Kidney capillary endothelial cell (primary cell): ENCODE data around the gene NET1.
"Not testable (repeated sequence)": the region's sequence is repeated elsewhere in the genome, so short reads cannot be mapped to it uniquely, and the experiment has no call there.

Experiments
- DNase-seq: peaks from one replicate; pipeline ENCODE4 v3.0.0-alpha.2; 2018; ENCODE audit warnings: low spot score

Gene NET1

GRCh38 chr10:5412277-5412941, at the start of gene NET1:
NET1 (plus strand) TSS chr10:5412557; CDS start chr10:5412693, 136 bp downstream.
- DNase-seq = peak; percentile 84

- DNase-seq = no peak
Measured at GRCh38 chr10:5362873-5363272, 49.5 kb upstream of the NET1 start.

GRCh38 chr10:5364374-5364773, 48.0 kb upstream of the NET1 start:
- DNase-seq = no peak

- no peak for DNase-seq
Measured at GRCh38 chr10:5364890-5365338, 47.4 kb upstream of the NET1 start, which contains the start of gene UCN3. UCN3 (plus strand) TSS chr10:5364966; CDS start chr10:5373721, 8,755 bp downstream.

GRCh38 chr10:5365928-5366327, 46.4 kb upstream of the NET1 start:
- DNase-seq = no peak

GRCh38 chr10:5369362-5370158, 42.8 kb upstream of the NET1 start:
- no peak for DNase-seq

GRCh38 chr10:5370493-5371352, 41.6 kb upstream of the NET1 start:
- no peak for DNase-seq

- no peak for DNase-seq
Measured at GRCh38 chr10:5373307-5373706, 39.0 kb upstream of the NET1 start.

DNA sequence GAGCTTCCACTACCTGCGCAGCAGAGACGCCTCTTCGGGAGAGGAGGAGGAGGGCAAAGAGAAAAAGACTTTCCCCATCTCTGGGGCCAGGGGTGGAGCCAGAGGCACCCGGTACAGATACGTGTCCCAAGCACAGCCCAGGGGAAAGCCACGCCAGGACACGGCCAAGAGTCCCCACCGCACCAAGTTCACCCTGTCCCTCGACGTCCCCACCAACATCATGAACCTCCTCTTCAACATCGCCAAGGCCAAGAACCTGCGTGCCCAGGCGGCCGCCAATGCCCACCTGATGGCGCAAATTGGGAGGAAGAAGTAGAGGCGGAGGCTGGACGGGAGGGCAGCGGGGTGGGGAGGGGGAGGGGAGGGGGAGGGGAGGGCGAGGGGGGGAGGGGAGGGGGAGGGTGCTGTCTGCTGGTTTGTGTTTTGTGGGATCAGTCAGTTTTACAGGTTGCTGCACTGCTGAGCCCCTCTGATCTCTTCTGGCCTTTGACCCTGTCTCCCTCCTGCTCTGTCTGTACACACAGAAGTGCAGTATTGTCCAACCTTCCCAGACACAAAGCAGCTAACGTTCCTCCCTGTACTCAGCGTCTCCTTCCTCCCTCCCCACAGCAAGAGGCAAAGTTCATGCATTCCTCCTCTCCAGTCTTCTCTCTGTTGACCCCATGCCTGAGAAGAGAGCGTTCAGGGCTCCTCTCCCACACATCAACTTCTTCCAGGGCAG, 38.3 kb upstream of the NET1 start:
- no peak for DNase-seq

- no peak for DNase-seq
Measured at GRCh38 chr10:5376450-5376849, 35.9 kb upstream of the NET1 start.

DNA sequence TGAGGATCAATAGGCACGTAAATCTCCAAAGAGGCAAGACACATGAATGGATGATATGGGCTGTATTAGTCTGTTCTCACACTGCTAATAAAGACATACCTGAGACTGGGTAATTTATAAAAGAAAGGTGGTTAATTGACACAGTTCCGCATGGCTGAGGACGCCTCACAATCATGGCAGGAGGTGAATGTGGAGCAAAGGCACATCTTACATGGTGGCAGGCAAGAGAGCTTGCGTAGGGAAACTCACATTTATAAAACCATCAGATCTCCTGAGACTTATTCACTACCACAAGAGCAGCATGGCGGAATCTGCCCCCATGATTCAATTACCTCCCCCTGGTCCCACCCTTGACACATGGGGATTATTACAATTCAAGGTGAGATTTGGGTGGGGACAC, 33.2 kb upstream of the NET1 start:
- not testable (repeated sequence) for DNase-seq

- DNase-seq = not testable (repeated sequence)
Measured at GRCh38 chr10:5380395-5380794, 32.0 kb upstream of the NET1 start.

DNA sequence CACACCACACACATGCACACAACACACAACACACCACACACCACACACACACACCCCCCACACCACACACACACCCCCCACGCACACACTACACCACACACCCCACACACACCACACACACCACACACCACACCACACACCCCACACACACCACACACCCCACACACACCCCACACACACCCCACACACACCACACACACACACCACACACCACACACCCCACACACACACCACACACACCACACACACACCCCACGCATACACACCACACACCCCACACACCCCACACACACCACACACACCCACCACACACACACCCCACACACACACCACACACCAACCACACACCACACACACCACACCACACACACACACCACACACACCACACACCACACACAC, 31.2 kb upstream of the NET1 start:
- DNase-seq = no peak

GRCh38 chr10:5385224-5385623, 27.1 kb upstream of the NET1 start:
- DNase-seq = no peak

DNA sequence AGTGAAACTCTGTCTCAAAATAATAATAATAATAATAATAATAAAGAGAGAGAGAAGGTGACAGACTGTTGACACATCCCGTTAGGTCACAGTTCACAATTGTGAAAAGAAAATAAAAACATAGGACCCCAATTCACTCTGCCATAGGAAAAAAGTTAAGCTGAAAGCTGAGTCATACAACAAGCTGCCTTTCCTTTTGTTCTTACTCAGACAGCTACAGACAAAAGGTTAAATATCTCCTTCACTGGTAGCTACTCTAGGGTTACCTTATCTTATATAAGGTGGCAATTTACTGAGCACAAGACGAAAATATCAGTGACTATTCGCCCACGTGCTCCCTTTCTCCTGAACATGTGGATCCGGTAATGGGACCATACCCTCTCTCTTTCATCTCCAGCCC, 25.2 kb upstream of the NET1 start:
- peak; percentile 7 for DNase-seq

DNA sequence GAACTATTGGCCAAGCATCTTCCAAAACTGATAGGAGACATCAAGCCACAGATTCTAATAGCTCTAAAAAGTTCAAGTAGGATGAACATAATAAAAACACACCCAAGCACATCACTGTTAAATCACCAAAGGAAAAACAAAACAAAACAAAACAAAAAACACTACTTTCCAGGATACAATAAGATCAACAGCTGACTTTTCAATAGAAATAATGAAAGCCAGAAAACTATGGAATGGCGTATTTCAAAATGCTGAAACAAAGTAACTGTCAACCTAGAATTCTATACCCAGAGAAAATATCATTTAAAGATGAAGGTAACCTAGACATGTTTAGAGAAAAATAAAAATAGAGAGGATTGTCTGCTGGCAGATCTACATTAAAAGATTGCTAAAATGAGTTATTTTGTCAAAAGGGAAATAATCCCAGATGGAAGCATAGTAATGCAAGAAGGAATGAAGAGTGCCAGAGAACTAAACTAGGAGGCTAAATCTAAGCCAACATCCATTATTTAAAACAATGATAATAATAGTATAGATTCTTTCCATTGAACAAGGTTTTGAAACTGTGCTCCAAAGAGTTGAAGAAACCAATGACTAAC, 21.7 kb upstream of the NET1 start:
- no peak for DNase-seq

GRCh38 chr10:5391790-5392189, 20.6 kb upstream of the NET1 start:
- DNase-seq = no peak

DNA sequence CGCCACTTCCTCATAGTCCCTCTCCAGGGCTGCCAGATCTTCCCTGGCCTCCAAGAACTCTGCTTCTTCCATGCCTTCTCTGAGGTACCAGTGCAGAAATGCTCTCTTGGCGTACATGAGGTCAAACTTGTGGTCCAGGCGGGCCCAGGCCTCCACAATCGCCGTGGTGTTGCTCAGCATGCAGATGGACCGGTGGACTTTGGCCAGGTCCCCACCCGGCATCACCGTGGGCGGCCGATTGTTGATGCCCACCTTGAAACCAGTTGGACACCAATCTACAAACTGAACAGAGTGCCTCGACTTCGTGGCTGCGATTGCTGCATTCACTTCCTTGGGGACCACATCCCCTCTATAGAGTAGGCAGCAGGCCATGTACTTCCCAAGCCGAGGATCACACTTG, 18.8 kb upstream of the NET1 start:
- no peak for DNase-seq

- no peak for DNase-seq
Measured at GRCh38 chr10:5395168-5395567, 17.2 kb upstream of the NET1 start.

DNA sequence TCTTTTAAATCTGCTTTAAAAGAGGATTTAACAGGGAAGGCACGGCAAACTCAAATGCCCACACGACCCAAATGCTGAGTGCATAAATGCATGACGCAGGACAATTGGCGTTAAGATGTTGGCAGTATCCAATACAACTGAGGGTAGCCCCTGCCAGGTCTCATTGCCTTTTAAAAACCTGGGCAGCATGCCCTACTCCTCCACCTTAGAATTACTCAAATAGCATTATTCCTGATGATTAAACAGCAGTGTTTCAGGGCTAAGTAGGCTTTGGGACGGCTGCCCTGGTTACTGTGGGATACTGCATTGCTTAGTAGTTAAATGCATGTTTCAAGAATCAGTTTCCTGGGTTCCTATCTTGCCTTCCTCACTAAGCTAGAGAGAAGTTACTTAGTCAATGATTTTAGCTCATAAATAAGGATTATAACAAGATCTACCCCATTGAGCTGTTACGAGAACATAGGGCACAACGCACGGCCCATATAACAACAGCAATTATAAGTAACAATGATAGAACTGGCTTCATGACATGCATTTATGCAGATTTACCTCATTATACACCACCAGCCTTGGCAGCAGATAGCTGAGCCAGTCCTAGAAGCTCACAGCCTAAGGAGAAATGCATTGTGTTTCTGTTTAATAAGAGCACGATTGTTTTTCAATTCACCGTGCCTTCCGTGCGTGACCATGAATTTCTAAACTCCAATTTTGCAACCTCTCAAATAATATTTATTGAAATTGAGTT, 15.6 kb upstream of the NET1 start:
- no peak for DNase-seq

DNA sequence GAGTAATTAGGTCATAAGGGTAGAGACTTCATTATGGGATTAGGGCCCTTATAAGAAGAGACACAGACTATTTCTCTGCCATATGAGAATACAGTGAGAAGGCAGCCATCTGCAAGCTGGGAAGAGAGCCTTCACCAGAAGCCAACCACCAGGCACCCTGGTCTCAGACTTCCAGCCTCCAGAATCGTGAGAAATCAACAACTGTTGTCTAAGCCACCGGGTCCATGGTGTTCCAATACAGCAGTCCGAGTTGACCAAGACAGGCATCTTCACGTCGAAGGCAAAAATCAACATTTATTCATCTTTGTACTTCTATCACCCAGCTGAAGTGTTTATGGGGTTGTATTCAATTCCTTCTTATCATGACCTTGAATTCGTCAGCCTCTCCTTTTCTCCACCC, 13.0 kb upstream of the NET1 start:
- DNase-seq = no peak
